HG02588 (cell line): ENCODE measurements around the gene CC2D1B.
A peak's percentile ranks its signal among the peaks of the same experiment; 100 is the strongest.
"Not testable (repeated sequence)": the region's sequence is repeated elsewhere in the genome, so short reads cannot be mapped to it uniquely, and the experiment has no call there.

ENCODE experiments used
- ATAC-seq: cut with Tn5 transposase; IDR thresholded peaks from one replicate; pipeline ENCODE4 v1.9.1; 2021; ENCODE audit warnings: mild to moderate bottlenecking, moderate library complexity; ENCODE audit not compliant: unreplicated experiment

Gene CC2D1B

GRCh38 chr1:52365746-52366516 is at the start of gene CC2D1B:
TSS of gene CC2D1B (minus strand) at chr1:52366205. CDS start at chr1:52364620, 1,585 bp downstream.
- peak; percentile 87 for ATAC-seq

- ATAC-seq, result no peak
Observed at GRCh38 chr1:52414942-52415341, 48.9 kb upstream of the CC2D1B start.

GRCh38 chr1:52413410-52413989 is 47.5 kb upstream of the CC2D1B start:
- ATAC-seq, result no peak

- ATAC-seq, result no peak
Observed at GRCh38 chr1:52404975-52405338, 39.0 kb upstream of the CC2D1B start.

- peak; percentile 91 for ATAC-seq
Observed at GRCh38 chr1:52404116-52404974, 38.3 kb upstream of the CC2D1B start, which contains the start of the genes ORC1 and PRPF38A. TSS of gene ORC1 (minus strand) at chr1:52404423. CDS start at chr1:52402223, 2,200 bp downstream. TSS of gene PRPF38A (plus strand) at chr1:52404602. CDS start at chr1:52404750, 148 bp downstream.

GRCh38 chr1:52403566-52404115 is 37.6 kb upstream of the CC2D1B start:
- ATAC-seq, result peak; percentile 27

GRCh38 chr1:52402860-52403240 is 36.8 kb upstream of the CC2D1B start:
- no peak for ATAC-seq

- ATAC-seq, result no peak
Observed at GRCh38 chr1:52400131-52400530, 34.1 kb upstream of the CC2D1B start.

GRCh38 chr1:52399629-52400028 is 33.6 kb upstream of the CC2D1B start:
- ATAC-seq, result no peak

- no peak for ATAC-seq
Observed at GRCh38 chr1:52393174-52393573, 27.2 kb upstream of the CC2D1B start.

- ATAC-seq, result no peak
Observed at GRCh38 chr1:52386458-52386857, 20.5 kb upstream of the CC2D1B start.

- ATAC-seq, result no peak
Observed at GRCh38 chr1:52385376-52385775, 19.4 kb upstream of the CC2D1B start.

GRCh38 chr1:52369851-52370250 is 3.8 kb upstream of the CC2D1B start:
- ATAC-seq, result not testable (repeated sequence)

- ATAC-seq, result no peak
Observed at GRCh38 chr1:52368383-52369172, 2.6 kb upstream of the CC2D1B start.

GRCh38 chr1:52367272-52367671 is 1.3 kb upstream of the CC2D1B start:
- no peak for ATAC-seq

GRCh38 chr1:52366517-52366827 is 467 bp upstream of the CC2D1B start:
- no peak for ATAC-seq

- ATAC-seq, result no peak
Observed at GRCh38 chr1:52365071-52365745, 797 bp downstream of the CC2D1B start.

- no peak for ATAC-seq
Observed at GRCh38 chr1:52364235-52364839, 1.7 kb downstream of the CC2D1B start.

- no peak for ATAC-seq
Observed at GRCh38 chr1:52360595-52360968, 5.4 kb downstream of the CC2D1B start.
